GM18907 (cell line): ENCODE data around the gene MATR3.
"Not testable (repeated sequence)": the region's sequence is repeated elsewhere in the genome, so short reads cannot be mapped to it uniquely, and the experiment has no call there.

ENCODE experiments used
- ATAC-seq: cut with Tn5 transposase; IDR thresholded peaks from one replicate; pipeline ENCODE4 v1.9.1; 2021; ENCODE audit warnings: mild to moderate bottlenecking, moderate library complexity; ENCODE audit not compliant: unreplicated experiment

Gene MATR3

GRCh38 chr5:139293507-139294373, at the start of gene MATR3:
TSS of gene MATR3 (plus strand) at chr5:139293740. CDS start at chr5:139307416, 13,676 bp downstream.
- ATAC-seq: peak; percentile 82

- no peak for ATAC-seq
Measured at GRCh38 chr5:139245637-139246339, 47.8 kb upstream of the MATR3 start.

GRCh38 chr5:139246394-139246793, 47.1 kb upstream of the MATR3 start:
- ATAC-seq: no peak

GRCh38 chr5:139248826-139249453, 44.6 kb upstream of the MATR3 start:
- ATAC-seq: no peak

GRCh38 chr5:139251281-139251687, 42.3 kb upstream of the MATR3 start:
- no peak for ATAC-seq

GRCh38 chr5:139251695-139252288, 41.7 kb upstream of the MATR3 start:
- ATAC-seq: no peak

- no peak for ATAC-seq
Measured at GRCh38 chr5:139253115-139253514, 40.4 kb upstream of the MATR3 start.

- ATAC-seq: no peak
Measured at GRCh38 chr5:139256820-139257219, 36.7 kb upstream of the MATR3 start.

GRCh38 chr5:139262059-139262741, 31.3 kb upstream of the MATR3 start:
- ATAC-seq: no peak

GRCh38 chr5:139262742-139263445, 30.6 kb upstream of the MATR3 start:
- peak; percentile 67 for ATAC-seq

GRCh38 chr5:139263536-139263935, 30.0 kb upstream of the MATR3 start:
- ATAC-seq: no peak

GRCh38 chr5:139263946-139264345, 29.6 kb upstream of the MATR3 start:
- no peak for ATAC-seq

GRCh38 chr5:139265001-139265400, 28.5 kb upstream of the MATR3 start:
- no peak for ATAC-seq

- ATAC-seq: no peak
Measured at GRCh38 chr5:139266236-139266635, 27.3 kb upstream of the MATR3 start.

GRCh38 chr5:139267481-139267880, 26.1 kb upstream of the MATR3 start:
- ATAC-seq: no peak

- no peak for ATAC-seq
Measured at GRCh38 chr5:139268364-139269202, 25.0 kb upstream of the MATR3 start.

GRCh38 chr5:139270718-139271117, 22.8 kb upstream of the MATR3 start:
- not testable (repeated sequence) for ATAC-seq

- ATAC-seq: no peak
Measured at GRCh38 chr5:139271201-139272027, 22.1 kb upstream of the MATR3 start.
